ENCODE measurements around the gene RFNG. TPM values are rescaled to one million over a fixed set of nuclear protein-coding genes. Genes with fewer than 3 reads are reported as not detected.

Gene RFNG
- total RNA-seq, 1 donor from 2014 or later: 13.6 TPM

DNA sequence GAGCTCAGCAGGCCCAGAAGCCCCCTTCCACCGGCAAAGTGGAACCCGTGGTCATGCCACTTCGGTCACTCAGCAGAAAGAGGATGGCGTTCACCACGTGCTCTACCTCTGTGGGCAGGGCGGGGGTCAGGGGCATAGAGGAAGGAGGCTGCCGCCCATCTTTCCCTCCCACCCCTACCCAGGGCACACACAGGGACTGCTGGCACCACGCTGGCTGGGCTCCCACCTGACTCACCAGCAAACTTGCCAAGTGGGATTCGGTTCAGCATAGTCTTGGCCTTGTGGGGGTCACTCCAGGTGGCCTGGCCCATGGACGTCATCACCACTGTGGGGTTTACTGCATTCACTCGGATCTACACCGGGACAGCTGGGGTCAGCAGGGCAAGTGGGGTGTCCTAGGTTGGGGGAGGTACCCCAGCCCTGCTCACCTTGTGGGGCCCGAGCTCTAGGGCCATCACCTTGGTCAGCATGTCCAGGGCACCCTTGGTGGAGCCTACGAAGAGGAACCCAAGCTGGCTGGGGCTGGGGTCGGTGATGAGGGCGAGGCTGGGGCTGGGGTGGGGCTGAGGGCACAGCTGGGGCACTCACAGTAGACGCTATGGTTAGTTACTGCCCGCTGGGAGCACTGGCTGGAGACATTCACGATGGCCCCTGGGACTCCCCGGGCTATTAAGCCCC is 15.5 kb downstream of the RFNG start:
- Histone ChIP-seq H3K9ac (no peak overlapping the region), H3K9me3 (ENCODE audit: low read depth) (no peaks in the 10 kb centered on the region)

DNA sequence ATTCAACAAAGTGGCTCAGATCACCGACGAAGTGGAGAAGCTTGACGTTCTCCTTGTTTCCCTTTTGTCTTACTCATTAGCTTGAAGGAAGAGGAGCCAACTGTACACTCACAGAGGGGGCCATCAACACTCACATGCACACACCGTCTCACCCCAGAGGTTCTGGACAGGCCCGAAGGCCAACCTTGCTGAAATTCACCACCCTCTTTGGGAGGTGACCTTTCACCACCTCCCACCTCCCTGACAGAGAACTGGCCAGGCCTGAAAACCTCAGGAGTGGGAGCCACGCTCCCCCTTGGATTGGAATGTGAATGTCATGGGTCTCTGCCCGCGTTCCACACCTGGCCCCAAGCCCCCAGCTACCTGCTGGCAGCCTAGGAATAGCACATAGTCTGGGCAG is 16.1 kb downstream of the RFNG start:
- no peak overlapping the region for H3K27ac Mint-ChIP-seq
- peaks cover 2% of the 10 kb centered on the region for H3K9me3 Mint-ChIP-seq
- no peak for DNase-seq (ENCODE audit: low spot score)
- H3K4me3 Mint-ChIP-seq: peak overlapping the region; percentile 69
- Histone ChIP-seq H3K4me2 (no peak overlapping the region), H2AFZ (replicated peaks) (no peak overlapping the region), H4K20me1 (ENCODE audit: low read depth) (peaks cover 28% of the 10 kb centered on the region), H3K4me1 (peaks cover 15% of the 10 kb centered on the region), H3K79me2 (ENCODE audit: low read depth) (peaks cover 4% of the 10 kb centered on the region), H3K9ac (no peak overlapping the region), H3K27me3 (peaks cover 9% of the 10 kb centered on the region), H3K9me3 (ENCODE audit: low read depth) (no peaks in the 10 kb centered on the region), H3K36me3 (no peaks in the 10 kb centered on the region), H3K27ac (no peak overlapping the region), H3F3A (ENCODE audit: low read depth) (peaks cover 34% of the 10 kb centered on the region), H3K4me3 (no peak overlapping the region)
- TF ChIP-seq, protein P1, sequence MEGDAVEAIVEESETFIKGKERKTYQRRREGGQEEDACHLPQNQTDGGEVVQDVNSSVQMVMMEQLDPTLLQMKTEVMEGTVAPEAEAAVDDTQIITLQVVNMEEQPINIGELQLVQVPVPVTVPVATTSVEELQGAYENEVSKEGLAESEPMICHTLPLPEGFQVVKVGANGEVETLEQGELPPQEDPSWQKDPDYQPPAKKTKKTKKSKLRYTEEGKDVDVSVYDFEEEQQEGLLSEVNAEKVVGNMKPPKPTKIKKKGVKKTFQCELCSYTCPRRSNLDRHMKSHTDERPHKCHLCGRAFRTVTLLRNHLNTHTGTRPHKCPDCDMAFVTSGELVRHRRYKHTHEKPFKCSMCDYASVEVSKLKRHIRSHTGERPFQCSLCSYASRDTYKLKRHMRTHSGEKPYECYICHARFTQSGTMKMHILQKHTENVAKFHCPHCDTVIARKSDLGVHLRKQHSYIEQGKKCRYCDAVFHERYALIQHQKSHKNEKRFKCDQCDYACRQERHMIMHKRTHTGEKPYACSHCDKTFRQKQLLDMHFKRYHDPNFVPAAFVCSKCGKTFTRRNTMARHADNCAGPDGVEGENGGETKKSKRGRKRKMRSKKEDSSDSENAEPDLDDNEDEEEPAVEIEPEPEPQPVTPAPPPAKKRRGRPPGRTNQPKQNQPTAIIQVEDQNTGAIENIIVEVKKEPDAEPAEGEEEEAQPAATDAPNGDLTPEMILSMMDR (IDR thresholded peaks at IDR 0.05): no peak
- TF ChIP-seq EZH2phosphoT487 (IDR thresholded peaks at IDR 0.05) (no peak), EZH2 (IDR thresholded peaks at IDR 0.05) (no peak)
- peaks cover 21% of the 10 kb centered on the region for H3K27me3 Mint-ChIP-seq (ENCODE audit: insufficient read depth, low read depth)
- peaks cover 11% of the 10 kb centered on the region for H3K36me3 Mint-ChIP-seq
- peaks cover 14% of the 10 kb centered on the region for H3K4me1 Mint-ChIP-seq

More for the DNA sequence above, 15.5 kb downstream of the RFNG start:
- DNase-seq (ENCODE audit: low spot score): no peak
- Mint-ChIP-seq H3K27ac (no peak overlapping the region), H3K9me3 (peaks cover 4% of the 10 kb centered on the region), H3K4me3 (peak overlapping the region; percentile 69), H3K4me1 (peaks cover 18% of the 10 kb centered on the region), H3K27me3 (ENCODE audit: insufficient read depth, low read depth) (peaks cover 22% of the 10 kb centered on the region), H3K36me3 (peaks cover 11% of the 10 kb centered on the region)
- Histone ChIP-seq H3K27ac (no peak overlapping the region), H3K27me3 (peaks cover 9% of the 10 kb centered on the region), H3K4me1 (peaks cover 15% of the 10 kb centered on the region), H2AFZ (replicated peaks) (no peak overlapping the region), H3K36me3 (no peaks in the 10 kb centered on the region), H3F3A (ENCODE audit: low read depth) (peaks cover 28% of the 10 kb centered on the region), H3K4me2 (peak overlapping the region; percentile 91), H3K4me3 (peak overlapping the region; percentile 66), H4K20me1 (ENCODE audit: low read depth) (peaks cover 28% of the 10 kb centered on the region), H3K79me2 (ENCODE audit: low read depth) (peaks cover 4% of the 10 kb centered on the region)
- TF ChIP-seq, protein P1 (IDR thresholded peaks at IDR 0.05): no peak
- TF ChIP-seq EZH2 (IDR thresholded peaks at IDR 0.05): no peak
- TF ChIP-seq EZH2phosphoT487 (IDR thresholded peaks at IDR 0.05): no peak

DNA sequence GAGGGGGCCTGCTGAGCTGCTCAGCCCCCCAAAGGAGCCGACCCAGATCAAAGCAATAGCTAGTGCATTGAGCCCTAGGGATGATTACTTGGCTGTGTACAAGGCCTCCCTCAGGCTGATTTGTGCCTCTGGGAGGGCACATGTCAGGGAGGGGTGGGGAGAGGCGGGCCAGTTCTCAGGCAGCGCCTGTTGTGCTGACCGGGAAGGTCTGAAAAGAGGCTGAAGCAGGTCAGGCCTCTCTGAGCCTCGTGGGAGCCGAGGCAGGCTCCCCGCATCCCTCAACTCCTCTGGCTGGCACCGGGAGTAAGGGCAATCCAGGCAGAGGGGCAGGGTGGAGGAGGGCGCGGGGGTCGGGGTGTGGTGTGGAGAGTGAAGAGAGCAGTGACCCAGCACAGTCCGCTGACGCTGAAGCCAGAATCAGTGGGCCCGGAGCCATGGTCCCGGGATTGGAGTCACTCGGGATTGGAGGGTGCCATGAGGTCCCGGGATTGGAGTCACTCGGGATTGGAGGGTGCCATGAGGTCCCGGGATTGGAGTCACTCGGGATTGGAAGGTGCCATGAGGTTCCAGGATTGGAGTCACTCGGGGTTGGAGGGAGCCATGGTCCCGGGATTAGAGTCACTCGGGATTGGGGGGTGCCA is 17.1 kb downstream of the RFNG start:
- H3K4me2 ChIP-seq: no peak overlapping the region
- Mint-ChIP-seq H3K36me3 (peaks cover 11% of the 10 kb centered on the region), H3K4me3 (peak overlapping the region; percentile 48), H3K27me3 (ENCODE audit: insufficient read depth, low read depth) (peaks cover 17% of the 10 kb centered on the region), H3K27ac (no peak overlapping the region), H3K4me1 (peaks cover 12% of the 10 kb centered on the region), H3K9me3 (no peaks in the 10 kb centered on the region)
- DNase-seq (ENCODE audit: low spot score): peak; percentile 38
- peaks cover 4% of the 10 kb centered on the region for H3K79me2 ChIP-seq (ENCODE audit: low read depth)
- TF ChIP-seq, protein P1 (IDR thresholded peaks at IDR 0.05): no peak
- TF ChIP-seq EZH2 (IDR thresholded peaks at IDR 0.05) (no peak), EZH2phosphoT487 (IDR thresholded peaks at IDR 0.05) (no peak)
- H3F3A ChIP-seq (ENCODE audit: low read depth): peaks cover 43% of the 10 kb centered on the region
- peaks cover 15% of the 10 kb centered on the region for H3K4me1 ChIP-seq
- H4K20me1 ChIP-seq (ENCODE audit: low read depth): peaks cover 37% of the 10 kb centered on the region
- no peak overlapping the region for H2AFZ ChIP-seq (replicated peaks)
- H3K9ac ChIP-seq: no peak overlapping the region
- H3K27me3 ChIP-seq: peaks cover 9% of the 10 kb centered on the region
- H3K4me3 ChIP-seq: no peak overlapping the region
- H3K36me3 ChIP-seq: no peaks in the 10 kb centered on the region
- no peaks in the 10 kb centered on the region for H3K9me3 ChIP-seq (ENCODE audit: low read depth)
- no peak overlapping the region for H3K27ac ChIP-seq

Data from neural progenitor cell (in vitro differentiated cells).